ENCODE measurements around the gene CAV3. TPM values are rescaled to one million over a fixed set of nuclear protein-coding genes. Genes with fewer than 3 reads are reported as not detected.

Gene CAV3
- total and polyA plus RNA-seq, 4 donors = not detected

- TF ChIP-seq EGR1 (IDR thresholded peaks at IDR 0.05; ENCODE audit: low read depth in 2 of 2) (no peak), RAD21 (IDR thresholded peaks at IDR 0.05) (no peak), RXRA (IDR thresholded peaks at IDR 0.05) (no peak), FOXA2 (IDR thresholded peaks at IDR 0.05) (no peak)
- Histone ChIP-seq H3K9me3 (ENCODE audit: control insufficient read depth in 4 of 4, low read length in 3 of 4) (no peaks in the 10 kb centered on the region), H3K9ac (ENCODE audit: low read depth in 1 of 2, low read length in 2 of 2) (no peak overlapping the region), H3K27me3 (ENCODE audit: control insufficient read depth in 4 of 4, insufficient read depth in 4 of 4, low read length in 3 of 4) (no peaks in the 10 kb centered on the region), H3K36me3 (ENCODE audit: control insufficient read depth in 4 of 4, insufficient read depth in 3 of 4, low read depth in 1 of 4, low read length in 3 of 4) (no peaks in the 10 kb centered on the region), H3K27ac (ENCODE audit: low read depth in 1 of 2, low read length in 2 of 2) (no peak overlapping the region), H3K4me3 (ENCODE audit: low read depth in 1 of 3, low read length in 3 of 3) (no peak overlapping the region), H3K4me1 (ENCODE audit: control insufficient read depth in 4 of 4, insufficient read depth in 4 of 4, low read length in 3 of 4) (no peaks in the 10 kb centered on the region)
- WGBS = 88% methylated on average over 5 of the region's 5 CpGs
- no peak for DNase-seq (ENCODE audit: low spot score)
Observed at GRCh38 chr3:8760506-8760905, 26.9 kb downstream of the CAV3 start.

DNA sequence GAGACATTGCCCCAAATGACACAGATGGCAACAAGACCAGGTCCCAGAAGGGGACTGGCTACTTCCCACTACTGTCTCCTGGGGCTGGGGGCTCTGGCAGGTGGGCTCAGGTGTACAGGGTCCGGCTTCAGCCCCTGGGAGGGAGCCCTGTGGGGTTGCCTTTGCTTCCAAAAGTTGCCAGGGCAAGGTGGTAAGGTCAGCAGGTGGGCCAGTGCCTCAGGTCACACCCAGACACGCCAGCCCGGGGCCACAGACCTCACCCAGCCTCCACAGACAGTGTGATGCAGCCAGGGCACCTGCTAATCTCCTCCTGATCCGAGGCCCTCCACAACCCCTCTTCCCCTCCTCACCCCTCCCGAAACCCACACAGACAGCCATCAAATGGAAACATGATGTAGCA is 28.3 kb downstream of the CAV3 start:
- Histone ChIP-seq H3K36me3 (ENCODE audit: control insufficient read depth in 4 of 4, insufficient read depth in 3 of 4, low read depth in 1 of 4, low read length in 3 of 4) (no peaks in the 10 kb centered on the region), H3K4me1 (ENCODE audit: control insufficient read depth in 4 of 4, insufficient read depth in 4 of 4, low read length in 3 of 4) (no peaks in the 10 kb centered on the region), H3K27me3 (ENCODE audit: control insufficient read depth in 4 of 4, insufficient read depth in 4 of 4, low read length in 3 of 4) (no peaks in the 10 kb centered on the region), H3K9me3 (ENCODE audit: control insufficient read depth in 4 of 4, low read length in 3 of 4) (no peaks in the 10 kb centered on the region), H3K9ac (ENCODE audit: low read depth in 1 of 2, low read length in 2 of 2) (no peak overlapping the region), H3K4me3 (ENCODE audit: low read depth in 1 of 3, low read length in 3 of 3) (no peak overlapping the region), H3K27ac (ENCODE audit: low read depth in 1 of 2, low read length in 2 of 2) (no peak overlapping the region)
- DNase-seq (ENCODE audit: low spot score) = no peak
- WGBS = 84% methylated on average over 5 of the region's 5 CpGs
- TF ChIP-seq RXRA (IDR thresholded peaks at IDR 0.05) (no peak), HNF4A (conservative IDR thresholded peaks at IDR 0.05) (no peak), YY1 (IDR thresholded peaks at IDR 0.05) (no peak)

DNA sequence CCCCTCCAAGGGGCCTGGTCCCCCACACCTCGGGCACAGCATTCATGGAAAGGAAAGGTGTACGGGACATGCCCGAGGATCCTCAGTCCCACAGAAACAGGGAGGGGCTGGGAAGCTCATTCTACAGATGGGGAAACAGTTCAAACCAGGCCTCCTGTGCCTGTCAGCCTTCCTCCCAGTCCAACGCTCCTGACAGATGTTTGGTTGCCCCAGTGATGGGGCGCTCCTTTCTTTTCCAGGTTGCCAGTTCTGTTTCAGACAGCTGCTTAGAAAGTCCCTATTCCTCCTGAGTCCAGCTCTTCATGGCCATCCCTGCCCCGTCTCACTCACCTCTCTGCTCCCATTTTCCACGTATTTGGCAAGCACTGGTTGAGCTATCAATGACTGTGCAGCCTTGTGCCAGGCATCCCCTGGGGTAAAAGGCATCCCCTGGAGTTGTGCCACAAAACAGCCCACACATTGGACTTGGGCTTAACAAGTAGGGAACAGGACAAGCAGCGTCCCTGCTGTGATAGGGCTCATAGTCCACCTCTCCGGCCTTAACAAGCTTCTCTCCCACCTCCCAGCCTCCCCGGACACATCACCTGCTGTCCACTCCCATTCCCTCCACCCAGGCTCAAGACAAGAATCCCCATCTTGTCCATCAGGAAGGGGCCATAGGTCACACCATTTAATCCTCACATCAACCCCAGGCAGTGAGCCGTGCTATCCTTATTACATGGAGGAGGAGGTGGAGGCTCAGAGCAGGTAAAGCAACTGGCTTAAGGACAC is 29.2 kb downstream of the CAV3 start:
- H3K9ac ChIP-seq (ENCODE audit: low read depth in 1 of 2, low read length in 2 of 2) = no peak overlapping the region
- no peaks in the 10 kb centered on the region for H3K36me3 ChIP-seq (ENCODE audit: control insufficient read depth in 4 of 4, insufficient read depth in 3 of 4, low read depth in 1 of 4, low read length in 3 of 4)
- no peak overlapping the region for H3K27ac ChIP-seq (ENCODE audit: low read depth in 1 of 2, low read length in 2 of 2)
- peaks cover 0 to 6% (median 4%) of the 10 kb centered on the region in 4 donors for H3K4me1 ChIP-seq (ENCODE audit: control insufficient read depth in 4 of 4, insufficient read depth in 4 of 4, low read length in 3 of 4)
- peak; percentile 28 for DNase-seq (ENCODE audit: low spot score)
- H3K27me3 ChIP-seq (ENCODE audit: control insufficient read depth in 4 of 4, insufficient read depth in 4 of 4, low read length in 3 of 4) = no peaks in the 10 kb centered on the region
- WGBS = 81% methylated on average over 11 of the region's 11 CpGs
- TF ChIP-seq JUND (IDR thresholded peaks at IDR 0.05) (no peak), FOXA1 (IDR thresholded peaks at IDR 0.05) (no peak), EGR1 (IDR thresholded peaks at IDR 0.05; ENCODE audit: low read depth in 2 of 2) (no peak), NR2F2 (IDR thresholded peaks at IDR 0.05) (no peak), RXRA (IDR thresholded peaks at IDR 0.05) (no peak), SP1 (IDR thresholded peaks at IDR 0.05) (no peak), RAD21 (IDR thresholded peaks at IDR 0.05) (no peak), ATF3 (IDR thresholded peaks at IDR 0.05) (no peak), CTCF (IDR thresholded peaks at IDR 0.05; ENCODE audit: low read depth, low read length, missing input control) (no peak), GABPA (IDR thresholded peaks at IDR 0.05 in 1 of 2, conservative IDR thresholded peaks at IDR 0.05 in 1 of 2) (no peak), HNF4G (IDR thresholded peaks at IDR 0.05) (no peak), HNF4A (conservative IDR thresholded peaks at IDR 0.05) (no peak), TAF1 (conservative IDR thresholded peaks at IDR 0.05) (no peak), MAX (IDR thresholded peaks at IDR 0.05) (no peak)
- TF ChIP-seq, protein P1, sequence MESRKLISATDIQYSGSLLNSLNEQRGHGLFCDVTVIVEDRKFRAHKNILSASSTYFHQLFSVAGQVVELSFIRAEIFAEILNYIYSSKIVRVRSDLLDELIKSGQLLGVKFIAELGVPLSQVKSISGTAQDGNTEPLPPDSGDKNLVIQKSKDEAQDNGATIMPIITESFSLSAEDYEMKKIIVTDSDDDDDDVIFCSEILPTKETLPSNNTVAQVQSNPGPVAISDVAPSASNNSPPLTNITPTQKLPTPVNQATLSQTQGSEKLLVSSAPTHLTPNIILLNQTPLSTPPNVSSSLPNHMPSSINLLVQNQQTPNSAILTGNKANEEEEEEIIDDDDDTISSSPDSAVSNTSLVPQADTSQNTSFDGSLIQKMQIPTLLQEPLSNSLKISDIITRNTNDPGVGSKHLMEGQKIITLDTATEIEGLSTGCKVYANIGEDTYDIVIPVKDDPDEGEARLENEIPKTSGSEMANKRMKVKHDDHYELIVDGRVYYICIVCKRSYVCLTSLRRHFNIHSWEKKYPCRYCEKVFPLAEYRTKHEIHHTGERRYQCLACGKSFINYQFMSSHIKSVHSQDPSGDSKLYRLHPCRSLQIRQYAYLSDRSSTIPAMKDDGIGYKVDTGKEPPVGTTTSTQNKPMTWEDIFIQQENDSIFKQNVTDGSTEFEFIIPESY (IDR thresholded peaks at IDR 0.05) = no peak
- TF ChIP-seq, protein P2, sequence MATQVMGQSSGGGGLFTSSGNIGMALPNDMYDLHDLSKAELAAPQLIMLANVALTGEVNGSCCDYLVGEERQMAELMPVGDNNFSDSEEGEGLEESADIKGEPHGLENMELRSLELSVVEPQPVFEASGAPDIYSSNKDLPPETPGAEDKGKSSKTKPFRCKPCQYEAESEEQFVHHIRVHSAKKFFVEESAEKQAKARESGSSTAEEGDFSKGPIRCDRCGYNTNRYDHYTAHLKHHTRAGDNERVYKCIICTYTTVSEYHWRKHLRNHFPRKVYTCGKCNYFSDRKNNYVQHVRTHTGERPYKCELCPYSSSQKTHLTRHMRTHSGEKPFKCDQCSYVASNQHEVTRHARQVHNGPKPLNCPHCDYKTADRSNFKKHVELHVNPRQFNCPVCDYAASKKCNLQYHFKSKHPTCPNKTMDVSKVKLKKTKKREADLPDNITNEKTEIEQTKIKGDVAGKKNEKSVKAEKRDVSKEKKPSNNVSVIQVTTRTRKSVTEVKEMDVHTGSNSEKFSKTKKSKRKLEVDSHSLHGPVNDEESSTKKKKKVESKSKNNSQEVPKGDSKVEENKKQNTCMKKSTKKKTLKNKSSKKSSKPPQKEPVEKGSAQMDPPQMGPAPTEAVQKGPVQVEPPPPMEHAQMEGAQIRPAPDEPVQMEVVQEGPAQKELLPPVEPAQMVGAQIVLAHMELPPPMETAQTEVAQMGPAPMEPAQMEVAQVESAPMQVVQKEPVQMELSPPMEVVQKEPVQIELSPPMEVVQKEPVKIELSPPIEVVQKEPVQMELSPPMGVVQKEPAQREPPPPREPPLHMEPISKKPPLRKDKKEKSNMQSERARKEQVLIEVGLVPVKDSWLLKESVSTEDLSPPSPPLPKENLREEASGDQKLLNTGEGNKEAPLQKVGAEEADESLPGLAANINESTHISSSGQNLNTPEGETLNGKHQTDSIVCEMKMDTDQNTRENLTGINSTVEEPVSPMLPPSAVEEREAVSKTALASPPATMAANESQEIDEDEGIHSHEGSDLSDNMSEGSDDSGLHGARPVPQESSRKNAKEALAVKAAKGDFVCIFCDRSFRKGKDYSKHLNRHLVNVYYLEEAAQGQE (IDR thresholded peaks at IDR 0.05) = no peak
- H3K9me3 ChIP-seq (ENCODE audit: control insufficient read depth in 4 of 4, low read length in 3 of 4) = no peaks in the 10 kb centered on the region
- H3K4me3 ChIP-seq (ENCODE audit: low read depth in 1 of 3, low read length in 3 of 3) = no peak overlapping the region

Measured in liver (tissue), 9 donors.